HG02759 (cell line): ENCODE data around the gene RAB40B.

Source experiments
- ATAC-seq: cut with Tn5 transposase; IDR thresholded peaks from one replicate; pipeline ENCODE4 v1.9.1; 2021; ENCODE audit warnings: mild to moderate bottlenecking, moderate library complexity; ENCODE audit not compliant: unreplicated experiment

Gene RAB40B

DNA sequence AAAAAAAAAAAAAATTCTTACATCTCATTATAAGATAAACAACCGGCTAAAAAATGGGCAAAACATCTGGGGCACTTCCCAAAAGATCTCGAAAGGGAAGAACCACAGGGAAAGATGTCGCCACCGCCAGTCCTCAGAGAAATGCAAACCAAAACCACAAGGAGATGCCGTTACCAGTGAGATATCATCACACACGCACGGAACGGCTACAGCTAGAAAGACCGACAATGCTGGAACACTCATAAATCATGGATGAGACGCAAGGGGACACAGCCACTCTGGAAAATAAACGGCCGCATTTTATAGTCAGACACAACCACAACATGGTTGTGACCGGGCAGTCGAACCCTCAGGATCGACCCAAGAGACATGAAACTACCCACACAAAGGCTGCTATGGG is 74.8 kb downstream of the RAB40B start:
- ATAC-seq = no peak

GRCh38 chr17:82619641-82620040 is 78.9 kb downstream of the RAB40B start:
- ATAC-seq = no peak

DNA sequence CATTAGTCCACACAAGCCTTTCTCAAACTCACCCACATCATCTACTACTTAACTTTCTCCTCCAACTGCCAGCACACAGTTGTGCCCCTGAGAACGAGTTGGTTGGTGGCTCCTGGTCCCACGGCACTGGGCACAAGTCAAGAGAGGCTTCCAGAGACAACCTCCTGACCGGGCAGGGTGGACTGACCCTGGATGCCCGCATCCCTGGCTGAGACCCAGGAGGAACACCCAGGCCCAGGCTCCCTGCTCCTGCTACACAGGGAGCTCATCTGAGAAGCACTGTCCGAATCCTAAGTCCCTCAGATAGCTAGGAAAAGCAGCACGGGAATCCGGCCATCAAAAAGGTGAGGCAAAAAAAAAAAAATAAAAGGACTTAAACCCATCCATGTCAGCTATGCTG is 79.3 kb downstream of the RAB40B start:
- ATAC-seq = no peak

GRCh38 chr17:82616021-82616711 is 82.3 kb downstream of the RAB40B start:
- no peak for ATAC-seq

DNA sequence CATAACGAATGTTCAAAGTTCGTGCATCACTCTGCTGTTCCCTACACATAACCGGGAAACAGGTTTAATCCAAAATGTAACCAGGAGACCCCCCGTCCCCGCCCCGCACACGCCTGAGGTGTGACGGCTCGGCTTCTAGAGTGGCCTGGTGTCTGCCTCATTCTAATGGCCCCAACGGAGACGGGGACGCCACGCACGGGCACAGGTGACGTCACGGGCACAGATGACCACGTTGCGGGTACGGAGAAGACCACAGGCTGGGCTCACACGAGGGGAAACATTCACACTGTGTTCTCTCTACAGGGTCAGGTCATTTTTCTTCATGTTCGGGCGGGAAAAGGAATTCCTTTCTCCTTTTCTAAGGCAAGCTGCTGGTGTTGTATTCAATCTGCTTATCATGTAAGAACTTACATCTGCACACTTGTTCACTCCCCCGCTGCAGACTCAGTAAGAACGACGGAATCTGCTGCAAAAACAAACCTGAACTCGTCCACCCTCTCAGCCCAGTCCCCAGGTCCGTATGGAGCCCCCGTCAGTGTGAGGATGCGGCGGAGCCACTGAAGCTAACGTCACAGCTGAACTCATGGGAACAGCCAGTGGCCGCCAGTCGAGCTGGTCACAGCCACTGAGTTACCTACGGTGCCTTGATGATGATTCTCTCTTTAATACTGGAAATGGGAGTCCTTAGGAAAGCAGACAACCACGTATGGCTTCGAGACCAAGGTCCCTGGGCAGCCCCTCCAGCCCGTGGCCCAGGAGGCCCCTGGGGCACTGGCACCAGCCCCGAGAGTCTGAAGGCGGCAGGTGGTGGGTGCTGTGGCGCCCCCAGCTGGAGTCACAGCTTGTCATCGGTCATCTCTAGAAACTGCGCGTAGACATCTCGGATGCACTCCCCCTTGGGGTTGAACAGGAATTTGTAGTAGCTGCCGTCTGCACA is 83.1 kb downstream of the RAB40B start:
- ATAC-seq = no peak

- ATAC-seq = no peak
Observed at GRCh38 chr17:82614095-82614631, 84.3 kb downstream of the RAB40B start.

- ATAC-seq = no peak
Observed at GRCh38 chr17:82613283-82614094, 85.0 kb downstream of the RAB40B start.

DNA sequence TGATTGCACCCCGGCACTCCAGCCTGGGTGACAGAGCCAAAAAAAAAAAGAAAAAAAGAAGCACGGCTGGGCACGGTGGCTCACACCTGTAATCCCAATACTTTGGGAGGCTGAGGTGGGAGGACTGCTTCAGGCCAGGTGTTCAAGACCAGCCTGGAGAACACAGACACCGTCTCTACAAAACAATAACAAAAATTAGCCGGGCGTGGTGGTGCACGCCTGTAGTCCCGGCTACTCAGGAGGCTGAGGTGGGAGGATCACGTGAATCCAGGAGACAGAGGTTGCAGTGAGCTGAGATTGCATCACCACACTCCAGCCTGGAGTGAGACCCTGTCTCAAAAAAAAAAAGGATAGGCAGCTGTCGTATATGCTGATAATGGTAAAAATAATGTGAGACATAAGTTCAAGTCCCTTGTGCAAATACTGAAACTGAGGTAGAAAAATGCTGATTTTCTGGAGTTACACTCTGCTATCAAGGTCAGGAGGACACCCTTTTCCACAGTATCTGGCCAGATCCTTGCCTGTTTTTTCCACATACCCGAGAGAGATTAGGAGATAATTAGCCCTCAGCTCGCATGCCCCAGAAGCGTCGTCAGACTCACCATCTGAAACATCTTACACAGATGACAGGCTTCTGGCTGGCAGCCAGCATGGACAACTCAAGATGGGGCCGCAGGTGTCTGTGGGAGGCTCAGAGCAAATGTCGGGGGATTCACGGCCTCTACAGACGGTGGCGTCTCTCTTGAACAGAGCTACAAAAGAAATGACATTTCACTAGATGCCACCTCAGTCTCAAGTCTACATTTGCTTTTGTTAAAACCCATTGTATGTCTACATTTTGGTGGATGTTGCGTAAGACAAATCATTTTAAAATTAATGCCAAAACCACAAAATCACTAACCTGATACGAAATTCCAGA is 87.1 kb downstream of the RAB40B start:
- ATAC-seq = no peak

GRCh38 chr17:82609655-82610054 is 88.8 kb downstream of the RAB40B start:
- ATAC-seq = no peak

GRCh38 chr17:82608816-82609215 is 89.7 kb downstream of the RAB40B start:
- no peak for ATAC-seq

DNA sequence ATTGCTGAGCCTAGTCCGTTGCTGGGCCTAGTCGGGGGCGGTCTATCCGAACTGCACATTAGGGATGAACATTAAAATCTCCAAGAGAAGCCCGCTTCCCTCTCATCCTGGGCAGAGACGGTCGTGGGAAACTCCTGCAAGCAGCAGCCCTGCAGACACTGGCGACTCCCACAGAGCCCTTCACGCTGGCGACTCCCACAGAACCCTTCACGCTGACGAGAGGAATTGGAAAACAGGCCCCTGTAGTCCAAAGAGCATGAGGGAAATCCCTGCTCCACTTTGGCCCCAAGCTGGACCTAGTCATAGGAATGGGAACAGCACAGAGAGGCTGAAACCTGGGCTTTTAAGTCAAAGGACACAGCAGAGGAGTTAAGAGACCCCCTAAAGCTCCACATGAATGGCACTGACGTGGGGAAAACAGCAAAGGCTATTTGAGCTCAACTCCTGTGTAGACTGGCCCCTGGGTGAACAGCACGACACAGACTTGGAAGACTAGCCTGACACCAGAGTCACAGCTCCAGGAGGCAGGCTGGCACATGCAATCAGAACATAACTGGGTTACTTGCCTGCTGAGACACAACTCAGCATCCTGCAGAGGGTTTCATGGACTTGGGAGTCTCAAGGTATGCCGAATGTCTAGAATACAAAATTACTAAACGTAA is 92.4 kb downstream of the RAB40B start:
- ATAC-seq = no peak
